GM12892 (cell line): Measurements from ENCODE around the gene ADAMTS12.

ENCODE experiments used
- POLR2A ChIP-seq: IDR thresholded peaks from 2 replicates; pipeline ENCODE4 v1.6.1; 2011; ENCODE audit warnings: low read depth, low read length, control low read depth
- POLR2AphosphoS5 ChIP-seq: IDR thresholded peaks from 2 replicates; pipeline ENCODE4 v1.6.1; 2011; ENCODE audit warnings: low read depth, low read length, control low read depth

GRCh38 chr5:33579152-33579551 lies 312.6 kb downstream of the ADAMTS12 start:
- no peak for TF ChIP-seq POLR2A
- no peak for TF ChIP-seq POLR2AphosphoS5
